ENCODE data around the gene BSG.

GRCh38 chr19:584240-585001 lies 12.0 kb downstream of the BSG start:
- TF ChIP-seq CTCF (IDR thresholded peaks at IDR 0.05) (peak; percentile 76 to 95 (median 83)), POLR2A (IDR thresholded peaks at IDR 0.05) (peak in 1 of 2 donors; percentile 43)

Measured in heart left ventricle (tissue), 13 donors.